HepG2 (cell line): ENCODE measurements around the gene WRAP73. TPM values are rescaled to one million over a fixed set of nuclear protein-coding genes. Genes with fewer than 3 reads are reported as not detected.

Experiments
- ATAC-seq: fragments of 200-7000 bp; cut with Tn5 transposase; 3 replicates; pipeline ENCODE4 v1.9.1; 2020; ENCODE audit warnings: mild to moderate bottlenecking, moderate library complexity
- BruUV-seq: library from RNA; stranded (reverse); fragments of 400-500 nt; replicated peaks from 2 replicates; lab custom pipeline; 2021; lab: Mats Ljungman, UMichigan
- CTCF ChIA-PET: fragments of 300-600 bp; formaldehyde crosslinking; extraction: SDS; loops from one replicate; lab custom pipeline; 2021; ENCODE audit warnings: low total read pairs, inconsistent platforms, low intra/inter-chr PET ratio; lab: Yijun Ruan, JAX
- POLR2A ChIA-PET: fragments of 350-600 bp; sonication (Branson Sonifier 250); formaldehyde crosslinking; loops from one replicate; lab custom pipeline; 2020; ENCODE audit warnings: antibody characterized with exemption, inconsistent platforms; lab: Yijun Ruan, JAX
- DNase-seq: peaks from one replicate; pipeline ENCODE4 v3.0.0-alpha.2; 2015; ENCODE audit warnings: low spot score
- FAIRE-seq: peaks from 3 replicates; lab custom pipeline; 2011; peaks lifted over from hg19 to GRCh38; lab: Jason Lieb, UNC
- H2AFZ ChIP-seq: one replicate; pipeline ENCODE4 v1.6.1; 2011; ENCODE audit warnings: low read length, inconsistent platforms
- H3K27ac ChIP-seq: fragments of 300-600 bp; 3 replicates; pipeline ENCODE4 v1.8.0; 2011; ENCODE audit warnings: mixed run types, mild to moderate bottlenecking, mixed read lengths, low read length, inconsistent platforms; ENCODE audit not compliant: insufficient read depth; ENCODE audit errors: extremely low read length
- H3K27me3 ChIP-seq, 2 experiments: fragments of 200-600 bp in 1 of 2; 2 replicates in 1 of 2; 3 replicates in 1 of 2; pipeline versions ENCODE4 v1.6.0 to v1.8.0; 2011; ENCODE audit warnings: low read length in 2 of 2, mild to moderate bottlenecking in 2 of 2, moderate library complexity in 2 of 2, inconsistent platforms in 1 of 2; ENCODE audit not compliant: insufficient read depth in 2 of 2, control insufficient read depth in 1 of 2
- H3K36me3 ChIP-seq, 2 experiments: fragments of 200-600 bp in 1 of 2; replicated peaks in 1 of 2; 2 replicates in 1 of 2; 3 replicates in 1 of 2; pipeline versions ENCODE4 v1.5.1 to v1.8.0; 2011; ENCODE audit warnings: low read length in 2 of 2, inconsistent platforms in 1 of 2; ENCODE audit not compliant: insufficient read depth in 2 of 2, control insufficient read depth in 1 of 2
- H3K4me1 ChIP-seq: 2 replicates; pipeline ENCODE4 v1.5.1; 2012; ENCODE audit warnings: low read length, inconsistent platforms; ENCODE audit not compliant: insufficient read depth
- H3K4me2 ChIP-seq: 2 replicates; pipeline ENCODE4 v1.6.0; 2011; ENCODE audit warnings: low read depth, low read length, inconsistent platforms
- H3K4me3 ChIP-seq, 3 experiments: fragments of 200-600 bp in 1 of 3; sonication (generic), shearing (Covaris generic) in 1 of 3; replicated peaks in 1 of 3; 2 replicates each; pipeline ENCODE4 v1.5.1; 2011 to 2016; ENCODE audit warnings: low read length in 3 of 3, inconsistent platforms in 2 of 3, low read depth in 2 of 3, mild to moderate bottlenecking in 2 of 3, control low read depth in 1 of 3, mixed read lengths in 1 of 3; ENCODE audit not compliant: insufficient read depth in 1 of 3
- H3K79me2 ChIP-seq: one replicate; pipeline ENCODE4 v1.6.1; 2011; ENCODE audit warnings: low read length, inconsistent platforms; ENCODE audit not compliant: insufficient read depth
- H3K9ac ChIP-seq: 2 replicates; pipeline ENCODE4 v1.6.0; 2011; ENCODE audit warnings: mild to moderate bottlenecking, low read depth, low read length, inconsistent platforms; ENCODE audit not compliant: insufficient read depth
- H3K9me3 ChIP-seq: 2 replicates; pipeline ENCODE4 v1.5.1; 2012; ENCODE audit warnings: mild to moderate bottlenecking, low read length
- H4K20me1 ChIP-seq: 2 replicates; pipeline ENCODE4 v1.6.0; 2011; ENCODE audit warnings: inconsistent platforms, mild to moderate bottlenecking, low read length, moderate library complexity; ENCODE audit not compliant: insufficient read depth
- ARHGAP35 ChIP-seq: sonication (generic); formaldehyde crosslinking; IDR thresholded peaks from 2 replicates; pipeline ENCODE4 v1.9.0; 2022; ENCODE audit warnings: mild to moderate bottlenecking, inconsistent platforms, moderate library complexity, missing genetic modification reagents, borderline replicate concordance
- ARNT ChIP-seq: fragments of 450-650 bp; IDR thresholded peaks from 2 replicates; pipeline ENCODE4 v1.6.1; 2017
- ATF5 ChIP-seq: sonication (generic); formaldehyde crosslinking; IDR thresholded peaks from 2 replicates; pipeline ENCODE4 v1.4.0; 2020; ENCODE audit warnings: mild to moderate bottlenecking, low read depth, missing genetic modification reagents
- BRD4 ChIP-seq: sonication (generic); formaldehyde crosslinking; IDR thresholded peaks from 2 replicates; pipeline ENCODE4 v1.4.0; 2020; ENCODE audit warnings: missing genetic modification reagents
- THAP8 ChIP-seq: sonication (generic); formaldehyde crosslinking; IDR thresholded peaks from 2 replicates; pipeline ENCODE4 v1.5.1; 2020; ENCODE audit warnings: missing genetic modification reagents, mild to moderate bottlenecking, borderline replicate concordance
- TOE1 ChIP-seq: sonication (generic); formaldehyde crosslinking; IDR thresholded peaks from 2 replicates; pipeline ENCODE4 v1.4.0; 2020; ENCODE audit warnings: mild to moderate bottlenecking, missing genetic modification reagents
- ZNF710 ChIP-seq: sonication (generic); formaldehyde crosslinking; IDR thresholded peaks from 2 replicates; pipeline ENCODE4 v1.5.0; 2020; ENCODE audit warnings: mild to moderate bottlenecking, missing genetic modification reagents, borderline replicate concordance
- ZNF784 ChIP-seq: sonication (generic); formaldehyde crosslinking; IDR thresholded peaks from 2 replicates; pipeline ENCODE4 v1.5.1; 2020; ENCODE audit warnings: missing genetic modification reagents, mild to moderate bottlenecking, borderline replicate concordance
- WGBS: methylation state at CpG from one replicate; pipeline ENCODE4 v1.1.6; 2017; ENCODE audit warnings: low lambda C conversion rate; 5-methylcytosine and 5-hydroxymethylcytosine counted together
- in situ Hi-C: cut with HindIII; loops from 2 replicates; pipeline ENCODE4 v1.10.0; 2017; ENCODE audit warnings: low pct_unique_long_range_greater_than_20kb; ENCODE audit not compliant: extremely low pct_ligation_motif_present
- intact Hi-C: fragments of 100-400 bp; cut with micrococcal nuclease; formaldehyde crosslinking; loops from one replicate; pipeline ENCODE4 v1.10.0; 2022; ENCODE audit not compliant: unreplicated experiment
- polyA plus RNA-seq, 8 experiments: library from polyadenylated mRNA; depleted of rRNA in 3 of 8; stranded (reverse) in 7 of 8; unstranded in 1 of 8; fragments of >200 nt; fragmentation: Illumina TruSeq in 4 of 8; extraction: Trizol in 4 of 8; gene quantifications; 2 replicates each; pipeline versions ENCODE4 v1.2.1 to v1.2.3, GENCODE V29; 2011 to 2016; ENCODE audit warnings: low read depth in 4 of 8, missing spikeins in 1 of 8, mixed read lengths in 1 of 8; ENCODE audit not compliant: insufficient read depth in 1 of 8
- total RNA-seq, 5 experiments: library from RNA; depleted of rRNA; stranded (reverse); fragments of >200 nt; fragmentation: Illumina TruSeq; extraction: Trizol; gene quantifications; 2 replicates each; pipeline ENCODE4 v1.2.3, GENCODE V29; 2016; ENCODE audit warnings: low read depth in 1 of 5

WRAP73 gene
- total and polyA plus RNA-seq, 2 of the 13 experiments (the other 11 are each of a cell fraction or from before 2014, with no cell fraction given) = 18.1 to 40.4 TPM

GRCh38 chr1:3636080-3636479 is 13.8 kb downstream of the WRAP73 start:
- H3K27me3 ChIP-seq = no peaks in the 10 kb centered on the region
- no peak overlapping the region for H2AFZ ChIP-seq
- FAIRE-seq (no peak), ATAC-seq (no peak), DNase-seq (no peak)
- no peak overlapping the region for H3K27ac ChIP-seq
- TF ChIP-seq ARHGAP35 (CRISPR knock-in tag) (no peak), ZNF710 (CRISPR knock-in tag) (no peak), ATF5 (CRISPR knock-in tag) (no peak), ZNF784 (no peak), BRD4 (no peak), TOE1 (no peak), THAP8 (CRISPR knock-in tag) (no peak), ARNT (no peak)
- no peaks in the 10 kb centered on the region for H4K20me1 ChIP-seq
- no peak overlapping the region for H3K4me2 ChIP-seq
- H3K4me1 ChIP-seq = no peaks in the 10 kb centered on the region
- in situ Hi-C loops = no loop called here
- intact Hi-C loops = no loop called here
- no TSS peak for BruUV-seq
- WGBS = 95% methylated on average over 14 of the region's 14 CpGs
- POLR2A ChIA-PET = no interaction called here
- no peak overlapping the region for H3K4me3 ChIP-seq
- CTCF ChIA-PET = no interaction called here
- no peaks in the 10 kb centered on the region for H3K79me2 ChIP-seq
- H3K9me3 ChIP-seq = no peaks in the 10 kb centered on the region
- H3K9ac ChIP-seq = no peak overlapping the region
- peaks cover 17 to 54% of the 10 kb centered on the region in 2 experiments; a peak in 4 of 5 replicates for H3K36me3 ChIP-seq
